Brain microvascular endothelial cell (primary cell): Measurements from ENCODE around the gene TTC16.

ENCODE experiments used
- DNase-seq: peaks from one replicate; pipeline ENCODE4 v3.0.0-alpha.2; 2020
- H3K27ac ChIP-seq: fragments of 250-450 bp; sonication (Bioruptor Pico); 2 replicates; pipeline ENCODE4 v1.5.1; 2020; ENCODE audit warnings: mild to moderate bottlenecking, moderate library complexity
- H3K27me3 ChIP-seq: fragments of 250-450 bp; sonication (Bioruptor Pico); replicated peaks from 2 replicates; pipeline ENCODE4 v1.5.1; 2020; ENCODE audit warnings: mild to moderate bottlenecking
- H3K36me3 ChIP-seq: fragments of 250-450 bp; sonication (Bioruptor Pico); replicated peaks from 2 replicates; pipeline ENCODE4 v1.5.1; 2020; ENCODE audit warnings: mild to moderate bottlenecking
- H3K4me3 ChIP-seq: 2 replicates; pipeline ENCODE4 v1.5.1; 2011; ENCODE audit warnings: low read depth, mild to moderate bottlenecking, control low read depth, low read length, moderate library complexity
- CTCF ChIP-seq: IDR thresholded peaks from 2 replicates; pipeline ENCODE4 v1.5.1; 2011; ENCODE audit warnings: low read depth, mild to moderate bottlenecking, moderate library complexity, low read length, control low read depth, inconsistent platforms; ENCODE audit errors: missing control alignments
- in situ Hi-C: cut with HindIII; loops from 2 replicates; pipeline ENCODE4 v1.10.0; 2017; ENCODE audit warnings: low sequenced_read_pairs, low pct_ligation_motif_present

Gene TTC16

GRCh38 chr9:127693143-127693542, 22.7 kb upstream of the TTC16 start:
- Histone ChIP-seq H3K27me3 (no peaks in the 10 kb centered on the region), H3K27ac (no peak overlapping the region), H3K4me3 (no peak overlapping the region), H3K36me3 (no peaks in the 10 kb centered on the region)
- in situ Hi-C loops, result no loop called here
- TF ChIP-seq CTCF, result no peak
- no peak for DNase-seq

GRCh38 chr9:127693697-127694096, 22.2 kb upstream of the TTC16 start:
- Histone ChIP-seq H3K27ac (no peak overlapping the region), H3K36me3 (no peaks in the 10 kb centered on the region), H3K27me3 (no peaks in the 10 kb centered on the region), H3K4me3 (no peak overlapping the region)
- no peak for TF ChIP-seq CTCF
- no peak for DNase-seq
- in situ Hi-C loops, result no loop called here

GRCh38 chr9:127694890-127695720, 20.8 kb upstream of the TTC16 start:
- no peaks in the 10 kb centered on the region for H3K36me3 ChIP-seq
- no peak overlapping the region for H3K4me3 ChIP-seq
- no peak overlapping the region for H3K27ac ChIP-seq
- no peak for DNase-seq
- in situ Hi-C loops, result no loop called here
- no peaks in the 10 kb centered on the region for H3K27me3 ChIP-seq
- no peak for TF ChIP-seq CTCF

- TF ChIP-seq CTCF, result no peak
- Histone ChIP-seq H3K4me3 (no peak overlapping the region), H3K27ac (no peak overlapping the region), H3K27me3 (no peaks in the 10 kb centered on the region), H3K36me3 (no peaks in the 10 kb centered on the region)
- in situ Hi-C loops, result no loop called here
- no peak for DNase-seq
Measured at GRCh38 chr9:127697575-127697974, 18.3 kb upstream of the TTC16 start.

GRCh38 chr9:127698386-127698785, 17.5 kb upstream of the TTC16 start:
- DNase-seq, result no peak
- in situ Hi-C loops, result no loop called here

More at GRCh38 chr9:127698386-127698785, 17.5 kb upstream of the TTC16 start:
- no peak for TF ChIP-seq CTCF
- no peaks in the 10 kb centered on the region for H3K27me3 ChIP-seq
- H3K4me3 ChIP-seq, result no peak overlapping the region
- no peak overlapping the region for H3K27ac ChIP-seq
- no peaks in the 10 kb centered on the region for H3K36me3 ChIP-seq
